HepG2 (cell line): ENCODE results near the gene GLOD4. TPM values are rescaled to one million over a fixed set of nuclear protein-coding genes. Genes with fewer than 3 reads are reported as not detected.

Experiments used
- ATF2 ChIP-seq: sonication (generic); formaldehyde crosslinking; IDR thresholded peaks from 2 replicates; pipeline ENCODE4 v1.4.0; 2020; ENCODE audit warnings: missing genetic modification reagents
- DDIT3 ChIP-seq: sonication (generic); formaldehyde crosslinking; IDR thresholded peaks from 2 replicates; pipeline ENCODE4 v1.4.0; 2020; ENCODE audit warnings: mild to moderate bottlenecking, missing genetic modification reagents
- ESRRA ChIP-seq: sonication (generic); formaldehyde crosslinking; IDR thresholded peaks from 2 replicates; pipeline ENCODE4 v1.5.1; 2020; ENCODE audit warnings: mild to moderate bottlenecking, low read depth, missing genetic modification reagents
- HCFC1 ChIP-seq: fragments of 150-350 bp; IDR thresholded peaks from 2 replicates; pipeline ENCODE4 v1.6.1; 2014; ENCODE audit warnings: low read depth, low read length
- NCOA1 ChIP-seq: sonication (generic); formaldehyde crosslinking; IDR thresholded peaks from 2 replicates; pipeline ENCODE4 v1.9.0; 2021; ENCODE audit warnings: missing genetic modification reagents
- NR2F1 ChIP-seq, 2 experiments: fragments of 450-650 bp in 1 of 2; formaldehyde crosslinking in 1 of 2; IDR thresholded peaks; 2 replicates each; pipeline versions ENCODE4 v1.5.0 to v1.6.1; 2016 to 2020; ENCODE audit warnings: mild to moderate bottlenecking in 1 of 2, missing compliant biosample characterization in 1 of 2, missing genetic modification reagents in 1 of 2, moderate library complexity in 1 of 2
- SP1 ChIP-seq, 2 experiments: fragments of 450-650 bp in 1 of 2; sonication (generic) in 1 of 2; formaldehyde crosslinking in 1 of 2; IDR thresholded peaks; 2 replicates each; pipeline versions ENCODE4 v1.4.0 to v1.6.1; 2016 to 2020; ENCODE audit warnings: missing genetic modification reagents in 1 of 2
- SSRP1 ChIP-seq: IDR thresholded peaks from 2 replicates; pipeline ENCODE4 v1.6.1; 2016; ENCODE audit warnings: control low read depth
- TARDBP ChIP-seq: sonication (generic); formaldehyde crosslinking; IDR thresholded peaks from 2 replicates; pipeline ENCODE4 v1.8.0; 2022; ENCODE audit warnings: mild to moderate bottlenecking, missing genetic modification reagents
- ZMYM2 ChIP-seq: sonication (generic); formaldehyde crosslinking; IDR thresholded peaks from 2 replicates; pipeline ENCODE4 v1.8.0; 2022; ENCODE audit warnings: mild to moderate bottlenecking, missing genetic modification reagents
- ZNF335 ChIP-seq: sonication (generic); formaldehyde crosslinking; IDR thresholded peaks from 2 replicates; pipeline ENCODE4 v1.4.0; 2020; ENCODE audit warnings: missing genetic modification reagents
- ZNF430 ChIP-seq: sonication (generic); formaldehyde crosslinking; IDR thresholded peaks from 2 replicates; pipeline ENCODE4 v1.9.0; 2021; ENCODE audit warnings: mild to moderate bottlenecking, missing genetic modification reagents
- ZNF605 ChIP-seq: sonication (generic); formaldehyde crosslinking; IDR thresholded peaks from 2 replicates; pipeline ENCODE4 v1.8.0; 2022; ENCODE audit warnings: mild to moderate bottlenecking, missing genetic modification reagents
- ZNF709 ChIP-seq: sonication (generic); formaldehyde crosslinking; IDR thresholded peaks from 2 replicates; pipeline ENCODE4 v1.5.0; 2020; ENCODE audit warnings: mild to moderate bottlenecking, missing genetic modification reagents
- ZNF746 ChIP-seq: sonication (generic); formaldehyde crosslinking; IDR thresholded peaks from 2 replicates; pipeline ENCODE4 v1.8.0; 2022; ENCODE audit warnings: mild to moderate bottlenecking, missing genetic modification reagents
- ZSCAN20 ChIP-seq: sonication (generic); formaldehyde crosslinking; IDR thresholded peaks from 2 replicates; pipeline ENCODE4 v1.4.0; 2020; ENCODE audit warnings: missing genetic modification reagents, mild to moderate bottlenecking, borderline replicate concordance
- ZSCAN25 ChIP-seq: sonication (generic); formaldehyde crosslinking; IDR thresholded peaks from 2 replicates; pipeline ENCODE4 v1.8.0; 2022; ENCODE audit warnings: mild to moderate bottlenecking, missing genetic modification reagents
- ZSCAN9 ChIP-seq: IDR thresholded peaks from 2 replicates; pipeline ENCODE4 v1.6.1; 2016; ENCODE audit warnings: borderline replicate concordance
- polyA plus RNA-seq, 8 experiments: library from polyadenylated mRNA; depleted of rRNA in 3 of 8; stranded (reverse) in 7 of 8; unstranded in 1 of 8; fragments of >200 nt; fragmentation: Illumina TruSeq in 4 of 8; extraction: Trizol in 4 of 8; gene quantifications; 2 replicates each; pipeline versions ENCODE4 v1.2.1 to v1.2.3, GENCODE V29; 2011 to 2016; ENCODE audit warnings: low read depth in 4 of 8, missing spikeins in 1 of 8, mixed read lengths in 1 of 8; ENCODE audit not compliant: insufficient read depth in 1 of 8
- total RNA-seq, 5 experiments: library from RNA; depleted of rRNA; stranded (reverse); fragments of >200 nt; fragmentation: Illumina TruSeq; extraction: Trizol; gene quantifications; 2 replicates each; pipeline ENCODE4 v1.2.3, GENCODE V29; 2016; ENCODE audit warnings: low read depth in 1 of 5
- TF ChIP-seq, protein P1 (sequence below): sonication (generic); formaldehyde crosslinking; IDR thresholded peaks from 2 replicates; pipeline ENCODE4 v1.4.0; 2020; ENCODE audit warnings: missing genetic modification reagents, borderline replicate concordance
- TF ChIP-seq, protein P2 (sequence below): sonication (generic); formaldehyde crosslinking; IDR thresholded peaks from 2 replicates; pipeline ENCODE4 v1.5.0; 2020; ENCODE audit warnings: mild to moderate bottlenecking, missing genetic modification reagents, borderline replicate concordance

GLOD4 gene
- total and polyA plus RNA-seq, 2 of the 13 experiments (the other 11 are each of a cell fraction or from before 2014, with no cell fraction given) = 53.7 to 87.8 TPM

GRCh38 chr17:732902-733720 is 49.0 kb downstream of the GLOD4 start (continued):
- TF ChIP-seq ZMYM2 (no peak), HCFC1 (no peak), ESRRA (CRISPR knock-in tag) (no peak), ZSCAN20 (CRISPR knock-in tag) (peak; percentile 46; the same call in 1 of the 2 replicates), ZSCAN9 (CRISPR knock-in tag) (no peak), ATF2 (CRISPR knock-in tag) (no peak), ZNF605 (CRISPR knock-in tag) (peak; percentile 75), ZNF746 (no peak), NR2F1 (CRISPR knock-in tag; IDR thresholded peaks at IDR 0.05) (no peak), TARDBP (CRISPR knock-in tag) (no peak), DDIT3 (CRISPR knock-in tag) (no peak), SP1 (IDR thresholded peaks at IDR 0.05) (no peak), SP1 (CRISPR knock-in tag; IDR thresholded peaks at IDR 0.05) (no peak), ZSCAN25 (no peak), ZNF709 (no peak), ZNF430 (no peak), ZNF335 (CRISPR knock-in tag) (no peak), NCOA1 (CRISPR knock-in tag) (no peak), SSRP1 (CRISPR knock-in tag) (0 out of 2 replicates have a peak, but pooled peaks have one; percentile 35)
- TF ChIP-seq, protein P1, sequence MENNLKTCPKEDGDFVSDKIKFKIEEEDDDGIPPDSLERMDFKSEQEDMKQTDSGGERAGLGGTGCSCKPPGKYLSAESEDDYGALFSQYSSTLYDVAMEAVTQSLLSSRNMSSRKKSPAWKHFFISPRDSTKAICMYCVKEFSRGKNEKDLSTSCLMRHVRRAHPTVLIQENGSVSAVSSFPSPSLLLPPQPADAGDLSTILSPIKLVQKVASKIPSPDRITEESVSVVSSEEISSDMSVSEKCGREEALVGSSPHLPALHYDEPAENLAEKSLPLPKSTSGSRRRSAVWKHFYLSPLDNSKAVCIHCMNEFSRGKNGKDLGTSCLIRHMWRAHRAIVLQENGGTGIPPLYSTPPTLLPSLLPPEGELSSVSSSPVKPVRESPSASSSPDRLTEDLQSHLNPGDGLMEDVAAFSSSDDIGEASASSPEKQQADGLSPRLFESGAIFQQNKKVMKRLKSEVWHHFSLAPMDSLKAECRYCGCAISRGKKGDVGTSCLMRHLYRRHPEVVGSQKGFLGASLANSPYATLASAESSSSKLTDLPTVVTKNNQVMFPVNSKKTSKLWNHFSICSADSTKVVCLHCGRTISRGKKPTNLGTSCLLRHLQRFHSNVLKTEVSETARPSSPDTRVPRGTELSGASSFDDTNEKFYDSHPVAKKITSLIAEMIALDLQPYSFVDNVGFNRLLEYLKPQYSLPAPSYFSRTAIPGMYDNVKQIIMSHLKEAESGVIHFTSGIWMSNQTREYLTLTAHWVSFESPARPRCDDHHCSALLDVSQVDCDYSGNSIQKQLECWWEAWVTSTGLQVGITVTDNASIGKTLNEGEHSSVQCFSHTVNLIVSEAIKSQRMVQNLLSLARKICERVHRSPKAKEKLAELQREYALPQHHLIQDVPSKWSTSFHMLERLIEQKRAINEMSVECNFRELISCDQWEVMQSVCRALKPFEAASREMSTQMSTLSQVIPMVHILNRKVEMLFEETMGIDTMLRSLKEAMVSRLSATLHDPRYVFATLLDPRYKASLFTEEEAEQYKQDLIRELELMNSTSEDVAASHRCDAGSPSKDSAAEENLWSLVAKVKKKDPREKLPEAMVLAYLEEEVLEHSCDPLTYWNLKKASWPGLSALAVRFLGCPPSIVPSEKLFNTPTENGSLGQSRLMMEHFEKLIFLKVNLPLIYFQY (CRISPR knock-in tag) = no peak
- TF ChIP-seq, protein P2, sequence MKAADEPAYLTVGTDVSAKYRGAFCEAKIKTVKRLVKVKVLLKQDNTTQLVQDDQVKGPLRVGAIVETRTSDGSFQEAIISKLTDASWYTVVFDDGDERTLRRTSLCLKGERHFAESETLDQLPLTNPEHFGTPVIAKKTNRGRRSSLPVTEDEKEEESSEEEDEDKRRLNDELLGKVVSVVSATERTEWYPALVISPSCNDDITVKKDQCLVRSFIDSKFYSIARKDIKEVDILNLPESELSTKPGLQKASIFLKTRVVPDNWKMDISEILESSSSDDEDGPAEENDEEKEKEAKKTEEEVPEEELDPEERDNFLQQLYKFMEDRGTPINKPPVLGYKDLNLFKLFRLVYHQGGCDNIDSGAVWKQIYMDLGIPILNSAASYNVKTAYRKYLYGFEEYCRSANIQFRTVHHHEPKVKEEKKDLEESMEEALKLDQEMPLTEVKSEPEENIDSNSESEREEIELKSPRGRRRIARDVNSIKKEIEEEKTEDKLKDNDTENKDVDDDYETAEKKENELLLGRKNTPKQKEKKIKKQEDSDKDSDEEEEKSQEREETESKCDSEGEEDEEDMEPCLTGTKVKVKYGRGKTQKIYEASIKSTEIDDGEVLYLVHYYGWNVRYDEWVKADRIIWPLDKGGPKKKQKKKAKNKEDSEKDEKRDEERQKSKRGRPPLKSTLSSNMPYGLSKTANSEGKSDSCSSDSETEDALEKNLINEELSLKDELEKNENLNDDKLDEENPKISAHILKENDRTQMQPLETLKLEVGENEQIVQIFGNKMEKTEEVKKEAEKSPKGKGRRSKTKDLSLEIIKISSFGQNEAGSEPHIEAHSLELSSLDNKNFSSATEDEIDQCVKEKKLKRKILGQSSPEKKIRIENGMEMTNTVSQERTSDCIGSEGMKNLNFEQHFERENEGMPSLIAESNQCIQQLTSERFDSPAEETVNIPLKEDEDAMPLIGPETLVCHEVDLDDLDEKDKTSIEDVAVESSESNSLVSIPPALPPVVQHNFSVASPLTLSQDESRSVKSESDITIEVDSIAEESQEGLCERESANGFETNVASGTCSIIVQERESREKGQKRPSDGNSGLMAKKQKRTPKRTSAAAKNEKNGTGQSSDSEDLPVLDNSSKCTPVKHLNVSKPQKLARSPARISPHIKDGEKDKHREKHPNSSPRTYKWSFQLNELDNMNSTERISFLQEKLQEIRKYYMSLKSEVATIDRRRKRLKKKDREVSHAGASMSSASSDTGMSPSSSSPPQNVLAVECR (CRISPR knock-in tag) = peak; percentile 40; the same call in 1 of the 2 replicates
